ENCODE data around the gene CLCN7.

Gene CLCN7

DNA sequence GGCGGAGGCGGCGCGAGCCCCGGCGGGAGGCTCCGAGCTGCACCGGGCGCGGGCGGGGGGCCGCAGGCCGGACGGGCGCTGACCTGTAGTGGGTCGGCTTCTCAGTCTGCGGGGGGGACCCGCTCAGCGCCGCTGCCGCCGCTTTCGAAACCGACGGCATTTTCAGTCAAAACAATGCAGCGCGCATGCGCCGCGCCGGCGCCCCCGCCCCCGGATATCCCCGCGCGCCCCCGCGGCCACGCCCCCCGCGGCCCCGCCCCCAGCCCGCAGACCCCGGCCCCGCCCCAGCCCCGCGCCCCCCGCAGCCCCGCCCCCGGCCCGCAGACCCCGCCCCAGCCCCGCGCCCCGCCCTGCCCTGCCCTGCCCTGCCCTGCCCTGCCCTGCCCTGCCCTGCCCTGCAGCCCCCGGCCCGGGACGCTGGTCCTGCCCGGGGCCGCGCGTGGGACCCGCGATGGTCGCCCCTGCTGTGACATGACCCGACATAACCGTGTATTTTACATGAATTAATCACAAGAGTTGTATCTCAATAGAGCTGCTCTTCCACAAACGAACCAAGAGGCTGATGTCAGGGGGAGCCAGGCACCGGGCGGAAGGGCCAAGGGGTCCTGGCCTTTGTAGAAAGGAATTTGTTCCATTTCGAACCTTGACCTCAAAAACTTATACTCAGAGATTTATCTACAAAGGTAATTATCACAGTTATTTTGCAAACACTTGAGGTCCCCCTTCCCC is 60.1 kb downstream of the CLCN7 start, which contains the start of gene UNKL:
Gene UNKL (minus strand): TSS at position 173 of the 729 bp plus-strand sequence. CDS start 13 bp downstream, at position 160.
- H3K27me3 ChIP-seq (ENCODE audit: insufficient read depth, poor library complexity, severe bottlenecking): no peaks in the 10 kb centered on the region
- H3K9me3 ChIP-seq (ENCODE audit: severe bottlenecking): no peaks in the 10 kb centered on the region
- no peak for DNase-seq (ENCODE audit: low spot score)
- peak within 1 kb of the TSS; percentile 55 for H3K27ac ChIP-seq (ENCODE audit: poor library complexity, severe bottlenecking)
- peaks cover 4% of the 10 kb centered on the region for H3K4me1 ChIP-seq (ENCODE audit: insufficient read depth, poor library complexity, severe bottlenecking)
- no peak for TF ChIP-seq CTCF (IDR thresholded peaks at IDR 0.05; ENCODE audit: poor library complexity, severe bottlenecking)
- peaks cover 4% of the 10 kb centered on the region; the same call in 1 of the 2 replicates for H3K36me3 ChIP-seq (ENCODE audit: low read depth)
- no peak; the same call in 2 of the 3 replicates for ATAC-seq (ENCODE audit: low read depth)
- peak within 1 kb of the TSS; percentile 100 for H3K4me3 ChIP-seq (ENCODE audit: severe bottlenecking)

- TF ChIP-seq CTCF (IDR thresholded peaks at IDR 0.05; ENCODE audit: poor library complexity, severe bottlenecking): peak; percentile 75
- peak overlapping the region; percentile 55 for H3K27ac ChIP-seq (ENCODE audit: poor library complexity, severe bottlenecking)
- H3K36me3 ChIP-seq (ENCODE audit: low read depth): no peaks in the 10 kb centered on the region
- H3K9me3 ChIP-seq (ENCODE audit: severe bottlenecking): no peaks in the 10 kb centered on the region
- H3K27me3 ChIP-seq (ENCODE audit: insufficient read depth, poor library complexity, severe bottlenecking): no peaks in the 10 kb centered on the region
- peak; percentile 74 for DNase-seq (ENCODE audit: low spot score)
- ATAC-seq (ENCODE audit: low read depth): peak; percentile 65
- H3K4me1 ChIP-seq (ENCODE audit: insufficient read depth, poor library complexity, severe bottlenecking): no peaks in the 10 kb centered on the region
- H3K4me3 ChIP-seq (ENCODE audit: severe bottlenecking): peak overlapping the region; percentile 100
These were observed 60.9 kb downstream of the CLCN7 start for GRCh38 chr16:1413684-1414531.

DNA sequence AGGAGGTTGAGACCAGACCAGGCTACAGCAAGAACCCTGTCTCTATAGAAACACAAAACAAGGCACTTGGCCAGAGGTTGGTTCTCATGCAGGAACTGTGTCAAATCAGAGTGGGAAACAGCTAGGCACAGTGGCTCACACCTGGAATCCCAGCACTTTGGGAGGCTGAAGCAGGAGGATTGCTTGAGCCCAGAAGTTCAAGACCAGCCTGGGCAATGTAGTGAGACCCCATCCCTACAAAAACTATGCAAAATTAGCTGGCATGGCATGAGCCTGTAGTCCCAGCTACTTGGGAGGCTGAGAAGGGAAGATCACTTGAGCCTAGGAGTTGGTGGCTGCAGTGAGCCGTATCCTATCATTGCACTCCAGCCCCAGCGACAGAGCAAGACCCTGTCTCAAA is 62.0 kb downstream of the CLCN7 start:
- Histone ChIP-seq H3K4me1 (ENCODE audit: insufficient read depth, poor library complexity, severe bottlenecking) (no peaks in the 10 kb centered on the region), H3K9me3 (ENCODE audit: severe bottlenecking) (no peaks in the 10 kb centered on the region), H3K27ac (ENCODE audit: poor library complexity, severe bottlenecking) (no peak overlapping the region), H3K27me3 (ENCODE audit: insufficient read depth, poor library complexity, severe bottlenecking) (no peaks in the 10 kb centered on the region), H3K36me3 (ENCODE audit: low read depth) (no peaks in the 10 kb centered on the region), H3K4me3 (ENCODE audit: severe bottlenecking) (no peak overlapping the region)
- DNase-seq (ENCODE audit: low spot score): no peak
- ATAC-seq (ENCODE audit: low read depth): no peak
- TF ChIP-seq CTCF (IDR thresholded peaks at IDR 0.05; ENCODE audit: poor library complexity, severe bottlenecking): no peak

DNA sequence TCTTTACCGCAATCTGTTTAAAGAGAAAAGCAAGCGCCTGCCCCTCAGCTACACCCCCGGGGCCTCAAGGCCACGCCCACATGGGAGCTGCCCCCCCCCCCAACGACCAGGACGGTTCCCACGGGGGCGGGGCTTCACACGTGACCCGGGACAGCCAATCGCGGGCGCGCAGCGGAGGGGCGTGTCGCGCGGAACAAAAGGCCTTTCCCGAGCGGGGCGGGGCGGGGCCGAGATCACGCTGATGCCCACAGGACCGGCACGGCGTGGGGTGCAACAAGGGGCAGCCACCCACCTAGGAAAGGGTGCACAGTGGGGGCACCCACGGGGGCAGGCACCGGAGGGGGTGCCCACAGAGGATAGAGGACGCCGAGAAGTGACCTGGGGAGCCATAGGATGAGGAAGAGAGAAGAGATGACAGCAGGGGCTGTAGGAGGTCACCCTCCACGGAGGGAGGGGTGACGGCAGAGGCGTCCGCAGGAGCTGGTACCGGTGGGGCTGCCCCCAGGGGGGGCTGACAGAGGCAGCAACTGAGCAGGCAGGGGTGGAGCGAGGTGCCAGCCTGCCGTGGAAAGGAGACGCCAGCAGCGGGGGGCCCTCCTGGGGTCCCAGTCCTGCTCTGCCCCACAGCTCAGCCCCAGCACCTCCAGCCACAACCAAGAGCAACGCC is 66.5 kb downstream of the CLCN7 start:
- peak; percentile 91 for ATAC-seq (ENCODE audit: low read depth)

More for the DNA sequence above, 66.5 kb downstream of the CLCN7 start:
- peak; percentile 90 for DNase-seq (ENCODE audit: low spot score)
- Histone ChIP-seq H3K9me3 (ENCODE audit: severe bottlenecking) (no peaks in the 10 kb centered on the region), H3K27me3 (ENCODE audit: insufficient read depth, poor library complexity, severe bottlenecking) (no peaks in the 10 kb centered on the region), H3K4me3 (ENCODE audit: severe bottlenecking) (peak overlapping the region; percentile 31), H3K4me1 (ENCODE audit: insufficient read depth, poor library complexity, severe bottlenecking) (no peaks in the 10 kb centered on the region), H3K36me3 (ENCODE audit: low read depth) (no peaks in the 10 kb centered on the region), H3K27ac (ENCODE audit: poor library complexity, severe bottlenecking) (no peak overlapping the region)
- no peak for TF ChIP-seq CTCF (IDR thresholded peaks at IDR 0.05; ENCODE audit: poor library complexity, severe bottlenecking)

Data from RWPE2 (cell line).